KMS-11 (cell line): ENCODE measurements around the gene SLCO3A1.
"Not testable (repeated sequence)": the region's sequence is repeated elsewhere in the genome, so short reads cannot be mapped to it uniquely, and the experiment has no call there.

ENCODE experiments used
- H2AFZ ChIP-seq: fragments of 200-600 bp; sonication (generic); 2 replicates; pipeline ENCODE4 v1.6.1; 2016; ENCODE audit warnings: antibody characterized with exemption, mixed run types, low read depth
- H3K27ac ChIP-seq: fragments of 200-600 bp; sonication (generic); 2 replicates; pipeline ENCODE4 v1.6.1; 2016; ENCODE audit warnings: mild to moderate bottlenecking, mixed run types
- H3K27me3 ChIP-seq: fragments of 200-600 bp; sonication (generic); 2 replicates; pipeline ENCODE4 v1.6.1; 2017; ENCODE audit warnings: mild to moderate bottlenecking, low read depth, mixed run types, moderate library complexity; ENCODE audit not compliant: insufficient read depth
- H3K36me3 ChIP-seq: fragments of 200-600 bp; sonication (generic); 2 replicates; pipeline ENCODE4 v1.6.1; 2017; ENCODE audit warnings: mild to moderate bottlenecking, mixed run types; ENCODE audit not compliant: insufficient read depth
- H3K4me1 ChIP-seq: fragments of 200-600 bp; sonication (generic); 2 replicates; pipeline ENCODE4 v1.6.1; 2016; ENCODE audit warnings: mild to moderate bottlenecking, low read depth, mixed run types; ENCODE audit not compliant: poor library complexity, severe bottlenecking
- H3K4me2 ChIP-seq: fragments of 200-600 bp; sonication (generic); 2 replicates; pipeline ENCODE4 v1.7.0; 2016; ENCODE audit warnings: mild to moderate bottlenecking, mixed run types
- H3K4me3 ChIP-seq: fragments of 200-600 bp; sonication (generic); IDR thresholded peaks from 2 replicates; pipeline ENCODE4 v1.6.1; 2017; ENCODE audit warnings: low read depth, low read length, mixed read lengths; ENCODE audit not compliant: insufficient read depth
- H3K79me2 ChIP-seq: fragments of 200-600 bp; sonication (generic); 2 replicates; pipeline ENCODE4 v1.6.1; 2016; ENCODE audit warnings: low read depth, mixed run types; ENCODE audit not compliant: insufficient read depth
- H3K9ac ChIP-seq: fragments of 200-600 bp; sonication (generic); 2 replicates; pipeline ENCODE4 v1.6.1; 2016; ENCODE audit warnings: mild to moderate bottlenecking, mixed run types
- H4K20me1 ChIP-seq: fragments of 200-600 bp; sonication (generic); 2 replicates; pipeline ENCODE4 v1.6.1; 2016; ENCODE audit warnings: mild to moderate bottlenecking, mixed run types; ENCODE audit not compliant: insufficient read depth
- CTCF ChIP-seq: fragments of 200-600 bp; sonication (generic); conservative IDR thresholded peaks from 2 replicates; pipeline ENCODE4 v1.6.1; 2017; ENCODE audit warnings: low read depth, mild to moderate bottlenecking, antibody characterized with exemption, low read length, moderate library complexity, mixed read lengths

Gene SLCO3A1

GRCh38 chr15:92061511-92062195, 208.1 kb downstream of the SLCO3A1 start:
- TF ChIP-seq CTCF, result no peak
- Histone ChIP-seq H3K4me2 (no peak overlapping the region), H3K9ac (no peak overlapping the region), H3K4me3 (no peak overlapping the region), H3K79me2 (no peaks in the 10 kb centered on the region), H3K27ac (no peak overlapping the region), H3K27me3 (no peaks in the 10 kb centered on the region), H3K36me3 (no peaks in the 10 kb centered on the region), H2AFZ (no peak overlapping the region), H4K20me1 (no peaks in the 10 kb centered on the region), H3K4me1 (no peaks in the 10 kb centered on the region)

DNA sequence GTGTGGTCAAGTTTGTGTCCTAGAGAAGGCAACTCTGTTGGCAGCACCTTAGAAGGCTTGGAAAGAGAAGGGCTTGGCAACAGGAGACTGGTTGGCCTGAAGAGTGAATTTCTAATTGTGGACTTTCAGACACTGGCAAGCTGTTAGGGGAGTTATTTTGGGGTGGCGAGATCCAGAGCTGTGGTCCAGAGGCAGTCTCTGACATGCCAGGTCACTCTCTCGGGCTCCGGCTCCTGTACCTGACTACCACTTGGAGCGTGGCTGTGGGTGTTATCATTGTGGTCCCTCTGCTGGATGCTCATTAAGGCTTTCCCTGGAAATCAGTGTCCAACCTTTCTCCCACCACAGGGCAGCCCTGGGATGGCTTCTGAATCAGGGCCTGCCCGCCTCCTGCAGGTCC, 209.0 kb downstream of the SLCO3A1 start:
- H3K79me2 ChIP-seq, result no peaks in the 10 kb centered on the region
- no peaks in the 10 kb centered on the region for H3K27me3 ChIP-seq
- H3K4me3 ChIP-seq, result no peak overlapping the region
- H3K27ac ChIP-seq, result no peak overlapping the region
- H3K4me1 ChIP-seq, result no peaks in the 10 kb centered on the region
- no peaks in the 10 kb centered on the region for H3K36me3 ChIP-seq
- no peak overlapping the region for H2AFZ ChIP-seq
- no peak overlapping the region for H3K4me2 ChIP-seq
- no peaks in the 10 kb centered on the region for H4K20me1 ChIP-seq
- no peak for TF ChIP-seq CTCF
- H3K9ac ChIP-seq, result no peak overlapping the region

GRCh38 chr15:92068121-92068520, 214.6 kb downstream of the SLCO3A1 start:
- H2AFZ ChIP-seq, result no peak overlapping the region
- no peak overlapping the region for H3K4me2 ChIP-seq
- no peaks in the 10 kb centered on the region for H3K79me2 ChIP-seq
- no peaks in the 10 kb centered on the region for H3K27me3 ChIP-seq
- no peaks in the 10 kb centered on the region for H4K20me1 ChIP-seq
- no peaks in the 10 kb centered on the region for H3K36me3 ChIP-seq
- no peak overlapping the region for H3K27ac ChIP-seq
- no peaks in the 10 kb centered on the region for H3K4me1 ChIP-seq
- H3K9ac ChIP-seq, result no peak overlapping the region
- H3K4me3 ChIP-seq, result no peak overlapping the region
- TF ChIP-seq CTCF, result no peak

DNA sequence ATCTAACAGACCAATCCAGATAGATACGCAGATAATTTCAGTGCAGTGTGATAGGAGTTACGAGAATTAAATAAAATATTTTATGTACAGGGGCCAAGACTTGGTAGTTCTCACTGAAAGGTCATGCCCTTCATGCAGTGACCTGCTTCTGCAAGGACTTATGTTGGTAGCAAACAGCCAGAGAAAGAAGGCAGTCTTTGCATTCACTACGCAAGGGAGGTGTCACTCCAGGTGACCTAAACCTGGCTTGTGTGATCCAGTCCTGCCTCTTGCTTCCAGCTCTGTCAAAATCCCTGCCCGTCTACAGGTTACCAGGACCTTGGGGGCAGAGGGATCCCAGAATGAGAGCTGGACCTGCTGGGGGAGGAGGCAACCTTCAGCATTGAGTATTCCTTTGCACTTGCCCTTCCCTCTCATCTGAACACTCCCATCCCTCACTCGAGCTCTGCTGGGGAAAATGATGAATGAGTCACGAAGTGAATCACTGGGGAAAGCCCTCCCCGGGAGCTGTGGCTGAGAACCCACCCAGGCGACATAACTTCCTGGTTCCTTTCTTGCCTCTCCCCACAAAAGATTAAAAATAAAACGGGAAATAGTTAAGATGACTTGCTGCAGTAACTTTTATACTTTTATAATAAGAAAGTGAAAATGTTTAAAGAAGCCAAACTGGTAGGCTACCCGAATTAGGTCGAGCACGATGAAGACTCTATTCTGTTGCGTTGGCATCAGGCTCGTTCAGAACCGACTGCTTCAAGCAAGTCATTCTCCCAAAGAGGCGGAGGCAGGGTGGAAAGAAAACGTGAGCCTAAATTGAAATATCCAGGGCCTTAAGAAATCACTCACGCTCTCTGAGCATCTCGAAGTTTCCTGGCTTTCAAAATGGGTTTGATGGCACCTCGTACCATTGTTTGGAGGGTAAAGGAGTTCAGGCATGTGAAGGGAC, 216.1 kb downstream of the SLCO3A1 start:
- TF ChIP-seq CTCF, result no peak
- Histone ChIP-seq H3K4me3 (no peak overlapping the region), H3K79me2 (no peaks in the 10 kb centered on the region), H3K27me3 (no peaks in the 10 kb centered on the region), H2AFZ (no peak overlapping the region), H3K27ac (no peak overlapping the region), H3K4me1 (no peaks in the 10 kb centered on the region), H3K9ac (no peak overlapping the region), H3K4me2 (no peak overlapping the region), H4K20me1 (no peaks in the 10 kb centered on the region), H3K36me3 (no peaks in the 10 kb centered on the region)

DNA sequence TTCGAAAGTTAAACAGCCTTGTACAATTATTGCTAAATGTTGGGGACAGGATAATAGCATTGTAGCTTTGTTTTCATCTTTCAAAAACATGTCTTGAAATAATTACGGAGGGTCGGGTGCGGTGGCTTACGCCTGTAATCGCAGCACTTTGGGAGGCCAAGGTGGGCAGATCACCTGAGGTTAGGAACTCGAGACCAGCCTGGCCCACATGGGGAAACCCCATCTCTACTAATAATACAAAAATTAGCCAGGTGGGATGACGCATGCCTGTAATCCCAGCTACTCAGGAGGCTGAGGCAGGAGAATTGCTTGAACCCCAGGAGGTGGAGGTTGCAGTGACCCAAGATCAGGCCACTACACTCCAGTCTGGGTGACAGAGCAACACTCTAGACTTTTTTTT, 216.7 kb downstream of the SLCO3A1 start:
- not testable (repeated sequence) for H3K4me2 ChIP-seq

More for the DNA sequence above, 216.7 kb downstream of the SLCO3A1 start:
- H3K9ac ChIP-seq, H3K4me3 ChIP-seq, H3K27me3 ChIP-seq, H3K4me1 ChIP-seq, H3K79me2 ChIP-seq, H4K20me1 ChIP-seq, H3K27ac ChIP-seq, H3K36me3 ChIP-seq, H2AFZ ChIP-seq: not testable (repeated sequence)
